ENCODE measurements around the gene CD151.

CD151 gene

DNA sequence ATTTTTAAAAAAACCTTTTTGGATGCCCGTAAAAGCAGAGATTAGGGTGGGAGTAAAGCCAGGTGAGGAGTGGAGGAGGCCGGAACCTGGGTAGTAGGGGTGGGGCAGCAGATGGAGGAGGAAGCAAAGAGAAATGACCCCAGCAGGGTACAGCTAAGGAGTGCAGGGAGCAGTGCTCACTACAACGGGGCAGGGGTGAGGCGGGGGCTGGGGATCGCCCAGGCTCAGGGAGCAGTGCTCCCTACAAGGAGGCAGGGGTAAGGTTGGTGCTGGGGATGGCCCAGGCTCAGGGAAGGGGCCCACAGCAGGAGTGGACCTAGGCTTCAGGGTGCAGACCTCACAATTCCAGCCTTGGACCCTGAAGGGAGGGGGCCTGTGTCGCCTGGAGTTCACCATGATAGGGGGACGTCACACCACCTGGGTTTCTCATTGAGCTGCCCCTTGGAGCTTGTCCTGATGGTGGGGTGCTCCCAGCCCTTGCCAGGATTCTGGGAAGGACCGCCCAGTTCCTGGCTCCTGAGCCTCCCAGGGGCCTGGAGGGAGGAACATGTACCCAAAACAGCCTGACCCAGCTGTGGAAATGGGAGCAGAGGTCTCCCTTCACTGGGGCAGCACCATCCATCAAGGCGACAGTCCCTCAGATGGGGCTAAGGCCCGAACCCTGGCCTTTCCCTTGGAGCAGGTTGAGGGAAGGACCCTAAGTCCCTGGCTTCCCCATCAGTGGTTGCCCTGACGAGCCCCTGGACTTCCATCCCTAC, 16.9 kb upstream of the CD151 start:
- DNase-seq (ENCODE audit: low spot score) (no peak), FAIRE-seq (no peak)

- FAIRE-seq: no peak
- DNase-seq (ENCODE audit: low spot score): no peak
Measured at GRCh38 chr11:816433-816779, 16.3 kb upstream of the CD151 start.

- no peak for DNase-seq (ENCODE audit: low spot score)
- no peak for FAIRE-seq
Measured at GRCh38 chr11:818396-819128, 14.2 kb upstream of the CD151 start, which contains the start of gene PNPLA2. Gene PNPLA2, plus strand, starts transcription at chr11:818914. Its CDS starts 805 bp downstream, at chr11:819719.

DNA sequence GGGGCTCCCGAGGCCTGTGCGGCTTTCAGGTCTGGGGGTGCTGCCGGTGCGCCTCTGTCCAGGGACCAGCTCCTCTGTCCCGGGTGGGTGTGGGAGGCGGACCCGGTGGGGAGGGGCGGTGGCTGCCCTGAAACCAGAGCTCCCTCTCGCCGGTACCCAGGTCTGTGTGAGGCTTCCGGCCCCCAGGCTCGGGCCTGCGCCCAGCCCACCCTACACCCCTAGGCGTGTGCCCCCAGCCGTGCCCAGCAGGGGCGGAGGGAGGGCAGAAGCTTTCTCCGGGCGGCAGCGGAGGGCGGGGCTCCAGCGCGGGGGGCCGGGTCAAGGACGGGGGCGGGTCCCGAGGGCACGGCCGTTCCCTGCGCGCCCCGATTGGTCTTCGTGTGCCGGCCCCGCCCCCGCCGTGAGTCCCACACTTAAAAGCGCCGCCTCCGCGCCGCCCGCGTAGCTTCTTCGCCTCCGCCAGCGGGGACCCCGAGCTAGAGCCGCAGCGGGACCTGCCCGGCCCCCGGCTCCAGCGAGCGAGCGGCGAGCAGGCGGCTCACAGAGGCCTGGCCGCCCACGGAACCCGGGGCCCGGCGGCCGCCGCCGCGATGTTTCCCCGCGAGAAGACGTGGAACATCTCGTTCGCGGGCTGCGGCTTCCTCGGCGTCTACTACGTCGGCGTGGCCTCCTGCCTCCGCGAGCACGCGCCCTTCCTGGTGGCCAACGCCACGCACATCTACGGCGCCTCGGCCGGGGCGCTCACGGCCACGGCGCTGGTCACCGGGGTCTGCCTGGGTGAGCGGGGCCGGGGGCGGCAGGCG, 13.4 kb upstream of the CD151 start:
- FAIRE-seq: no peak
- DNase-seq (ENCODE audit: low spot score): peak; percentile 64

GRCh38 chr11:819943-820649, 12.7 kb upstream of the CD151 start:
- DNase-seq (ENCODE audit: low spot score) (peak; percentile 61), FAIRE-seq (peak; percentile 52)

DNA sequence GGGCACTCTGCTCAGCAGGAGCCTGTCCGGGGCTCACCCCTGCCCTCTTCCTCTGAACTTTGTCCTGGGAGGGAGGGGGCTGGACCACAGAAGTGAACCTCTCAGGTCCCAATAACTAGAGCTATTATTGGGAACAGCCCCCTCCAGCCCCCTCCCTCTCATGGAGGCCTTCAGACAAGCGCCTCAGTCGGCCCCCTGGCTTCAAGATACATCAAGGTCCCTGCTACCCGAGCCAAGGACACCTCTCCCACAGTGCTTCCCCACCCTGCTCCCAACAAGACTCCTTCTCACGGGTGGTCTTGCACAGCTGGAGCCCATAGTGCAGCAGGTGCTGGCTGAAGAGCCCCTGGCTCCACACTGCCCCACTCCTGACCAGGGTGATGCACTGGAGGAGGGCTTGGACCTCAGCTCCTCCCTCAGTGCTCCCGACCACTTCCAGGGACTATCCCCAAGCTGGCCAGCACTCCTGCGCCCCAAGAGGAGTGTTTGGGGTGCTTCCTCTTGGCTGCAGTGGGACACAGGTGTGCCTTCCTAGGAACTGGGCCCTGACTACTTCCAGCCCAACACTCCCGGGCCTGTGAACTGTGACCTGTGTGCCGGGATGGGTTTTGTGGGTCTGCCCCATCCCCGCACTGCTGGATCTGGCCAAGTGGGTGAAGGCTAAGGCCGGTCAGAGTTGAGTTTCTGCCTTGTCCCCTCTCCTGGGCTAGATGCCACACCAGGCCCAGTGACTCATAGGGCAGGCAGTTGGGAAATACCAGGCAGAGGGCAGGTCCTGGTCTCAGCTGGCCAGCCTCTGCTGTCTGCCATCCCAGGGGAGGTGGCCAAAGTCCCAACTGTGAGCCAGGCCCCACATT, 11.9 kb upstream of the CD151 start:
- FAIRE-seq: peak; percentile 80
- DNase-seq (ENCODE audit: low spot score): peak; percentile 85

DNA sequence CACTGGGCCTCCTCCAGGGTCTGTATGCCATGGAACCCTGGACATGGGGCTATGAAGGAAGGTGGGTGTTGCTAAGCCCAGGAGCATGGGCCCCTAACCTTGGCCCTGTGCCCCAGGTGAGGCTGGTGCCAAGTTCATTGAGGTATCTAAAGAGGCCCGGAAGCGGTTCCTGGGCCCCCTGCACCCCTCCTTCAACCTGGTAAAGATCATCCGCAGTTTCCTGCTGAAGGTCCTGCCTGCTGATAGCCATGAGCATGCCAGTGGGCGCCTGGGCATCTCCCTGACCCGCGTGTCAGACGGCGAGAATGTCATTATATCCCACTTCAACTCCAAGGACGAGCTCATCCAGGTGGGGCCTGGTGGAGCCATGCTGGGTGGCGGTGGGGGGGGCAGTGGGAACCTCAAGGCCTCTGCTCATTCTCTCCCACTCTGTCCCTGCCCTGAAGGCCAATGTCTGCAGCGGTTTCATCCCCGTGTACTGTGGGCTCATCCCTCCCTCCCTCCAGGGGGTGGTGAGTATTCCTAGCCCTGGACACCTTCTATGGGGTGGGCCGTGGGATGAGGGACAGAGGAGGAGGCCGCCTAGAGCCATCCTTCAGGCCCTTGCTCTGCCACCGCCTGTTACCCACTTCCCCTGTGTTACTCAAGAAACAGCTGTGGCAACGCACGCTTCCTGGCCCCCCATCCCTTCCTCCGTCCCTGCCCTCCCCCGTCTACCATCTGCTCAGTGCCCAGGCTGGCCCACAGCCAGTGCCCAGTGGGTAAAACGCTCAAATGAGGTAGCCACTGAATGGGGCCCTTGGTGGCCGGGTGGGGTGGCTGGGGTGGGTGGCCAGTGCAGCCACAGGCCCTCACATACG, 11.0 kb upstream of the CD151 start:
- DNase-seq (ENCODE audit: low spot score): no peak
- FAIRE-seq: no peak

GRCh38 chr11:823441-824291, 9.1 kb upstream of the CD151 start:
- DNase-seq (ENCODE audit: low spot score) (no peak), FAIRE-seq (no peak)

DNA sequence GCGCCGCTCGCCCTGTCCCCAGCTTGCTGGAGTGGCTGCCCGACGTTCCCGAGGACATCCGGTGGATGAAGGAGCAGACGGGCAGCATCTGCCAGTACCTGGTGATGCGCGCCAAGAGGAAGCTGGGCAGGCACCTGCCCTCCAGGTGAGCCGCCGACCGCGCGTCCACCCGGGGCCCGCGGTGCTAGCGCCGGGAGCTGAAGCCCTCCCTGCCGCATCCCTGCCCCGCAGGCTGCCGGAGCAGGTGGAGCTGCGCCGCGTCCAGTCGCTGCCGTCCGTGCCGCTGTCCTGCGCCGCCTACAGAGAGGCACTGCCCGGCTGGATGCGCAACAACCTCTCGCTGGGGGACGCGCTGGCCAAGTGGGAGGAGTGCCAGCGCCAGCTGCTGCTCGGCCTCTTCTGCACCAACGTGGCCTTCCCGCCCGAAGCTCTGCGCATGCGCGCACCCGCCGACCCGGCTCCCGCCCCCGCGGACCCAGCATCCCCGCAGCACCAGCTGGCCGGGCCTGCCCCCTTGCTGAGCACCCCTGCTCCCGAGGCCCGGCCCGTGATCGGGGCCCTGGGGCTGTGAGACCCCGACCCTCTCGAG, 8.4 kb upstream of the CD151 start:
- FAIRE-seq (no peak), DNase-seq (ENCODE audit: low spot score) (no peak)

- DNase-seq (ENCODE audit: low spot score) (no peak), FAIRE-seq (no peak)
Measured at GRCh38 chr11:824942-825341, 7.8 kb upstream of the CD151 start.

DNA sequence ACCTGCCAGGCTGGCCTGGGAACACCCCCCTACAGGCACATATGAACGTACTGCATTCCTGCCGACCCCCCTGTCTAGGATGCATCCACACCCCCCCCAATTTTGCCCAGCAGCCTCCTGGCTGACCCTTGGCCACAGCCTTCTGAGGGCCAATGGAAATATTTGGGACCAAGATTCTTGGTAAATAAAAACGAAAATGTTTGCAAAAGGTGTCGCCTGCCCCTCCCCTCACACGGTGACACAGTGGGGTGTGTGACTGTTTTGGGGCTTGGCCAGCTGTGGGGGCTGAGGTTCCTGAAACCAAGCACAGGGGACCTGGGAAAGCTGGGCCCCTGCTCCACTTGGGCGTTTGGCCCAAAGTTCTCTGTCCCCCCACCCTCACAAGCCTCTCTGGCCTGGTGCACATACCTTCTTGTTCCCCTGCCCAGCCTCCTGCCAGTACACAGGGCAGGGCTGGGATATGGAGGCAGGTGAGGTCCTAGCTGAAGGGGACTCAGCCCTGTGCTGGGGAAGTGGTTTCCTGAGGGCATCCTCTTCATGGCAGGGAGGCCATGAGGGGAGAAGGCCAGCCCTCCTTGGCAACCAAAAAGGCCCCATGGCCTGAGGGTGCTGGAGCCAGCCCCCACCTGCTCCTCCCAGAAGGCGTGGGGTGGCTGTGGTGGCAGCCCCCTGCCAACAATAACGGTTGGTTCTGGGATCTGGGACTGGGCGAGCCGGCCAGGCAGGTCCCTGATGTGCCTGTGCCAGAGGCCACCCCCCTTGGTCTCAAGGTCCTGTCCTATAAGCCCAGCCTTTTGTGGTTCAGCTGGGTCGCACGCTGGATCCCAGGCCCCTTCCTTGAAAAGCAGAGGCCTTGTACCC, 7.2 kb upstream of the CD151 start:
- DNase-seq (ENCODE audit: low spot score) (no peak), FAIRE-seq (no peak)

DNA sequence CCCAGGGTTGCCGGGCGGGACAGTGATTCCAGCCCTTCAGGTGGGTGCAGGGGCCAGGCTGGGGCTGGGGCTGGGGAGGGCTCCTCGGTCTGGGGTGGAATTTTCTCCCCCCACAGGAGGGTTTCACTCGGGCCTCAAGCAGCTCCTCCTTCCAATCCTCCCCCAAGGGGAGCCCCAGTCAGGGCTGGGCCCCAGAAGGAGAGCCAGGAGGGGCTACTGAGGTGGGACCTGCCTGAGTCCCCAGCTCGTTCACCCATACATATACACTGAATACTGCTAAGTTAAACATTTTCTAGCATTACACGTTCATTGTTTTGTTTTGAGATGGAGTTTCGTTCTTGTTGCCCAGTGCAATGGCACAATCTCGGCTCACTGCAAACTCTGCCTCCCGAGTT, 6.5 kb upstream of the CD151 start:
- no peak for FAIRE-seq
- no peak for DNase-seq (ENCODE audit: low spot score)

DNA sequence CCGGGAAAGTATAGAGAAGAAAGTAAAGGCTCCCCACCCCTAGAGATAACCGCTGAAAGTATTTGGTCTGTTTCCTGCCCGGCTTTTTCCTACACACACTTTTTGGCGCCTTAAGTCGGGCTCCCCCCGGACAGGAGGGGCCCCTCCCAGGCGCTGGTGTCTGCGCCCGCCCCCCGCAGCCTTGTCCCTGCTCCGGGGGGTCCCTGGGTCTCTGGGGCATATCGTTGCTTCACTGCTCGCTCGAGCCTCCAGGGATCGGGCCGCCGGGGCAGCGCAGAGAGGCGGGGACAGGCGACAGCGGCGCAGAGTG, 6.0 kb upstream of the CD151 start:
- no peak for DNase-seq (ENCODE audit: low spot score)
- FAIRE-seq: no peak

- no peak for DNase-seq (ENCODE audit: low spot score)
- no peak for FAIRE-seq
Measured at GRCh38 chr11:827146-827896, 5.4 kb upstream of the CD151 start.

DNA sequence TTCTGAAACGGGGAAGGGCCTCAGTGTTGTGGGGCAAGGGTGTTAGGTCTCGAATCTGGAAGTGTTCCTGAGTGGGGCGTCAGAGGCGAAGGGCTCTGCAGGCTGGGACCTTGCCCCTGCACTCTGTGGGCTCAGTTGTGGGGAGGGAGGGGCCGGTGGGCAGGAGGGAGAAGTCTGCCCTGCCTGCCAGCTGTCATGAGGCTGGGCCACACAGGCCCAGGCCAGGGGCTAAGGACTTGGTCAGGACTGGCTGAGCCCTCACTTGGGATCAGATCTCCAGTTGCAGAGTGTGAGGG, 4.9 kb upstream of the CD151 start, which contains the start of gene CRACR2B:
TSS of gene CRACR2B (plus strand) at position 23 of the 296 bp plus-strand sequence. CDS start 689 bp downstream, outside the sequence.
- FAIRE-seq (no peak), DNase-seq (ENCODE audit: low spot score) (no peak)

DNA sequence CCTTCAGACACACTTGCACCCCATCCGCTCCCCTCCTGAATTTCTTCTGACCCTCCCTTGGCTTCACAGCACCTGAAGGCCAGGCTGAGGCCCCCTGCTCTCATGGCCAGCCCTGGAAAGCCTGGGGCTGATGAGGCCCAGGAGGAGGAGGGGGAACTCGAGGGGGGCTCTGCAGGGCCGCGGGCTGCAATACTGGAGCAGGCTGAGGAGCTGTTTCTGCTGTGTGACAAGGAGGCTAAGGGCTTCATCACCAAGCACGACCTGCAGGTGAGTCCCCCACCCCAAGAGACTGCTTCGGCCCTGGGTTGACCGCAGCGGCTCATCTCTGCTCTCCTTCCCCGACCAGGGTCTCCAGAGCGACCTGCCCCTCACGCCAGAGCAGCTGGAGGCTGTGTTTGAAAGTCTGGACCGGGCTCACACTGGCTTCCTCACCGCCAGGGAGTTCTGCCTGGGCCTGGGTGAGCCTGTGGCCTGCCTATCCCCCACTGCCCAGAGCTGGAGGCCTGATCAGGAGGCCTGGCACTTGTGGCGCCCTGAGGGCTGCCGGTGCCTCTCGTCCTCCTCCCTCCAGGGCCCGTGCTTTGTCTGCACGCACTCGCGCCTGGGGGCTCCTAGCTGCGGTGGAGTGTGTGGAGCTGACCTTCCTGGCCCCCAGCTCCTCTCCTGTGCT, 4.1 kb upstream of the CD151 start:
- DNase-seq (ENCODE audit: low spot score) (no peak), FAIRE-seq (no peak)

All from RCC 7860 (cell line).